Heart right ventricle (tissue), 16 donors: ENCODE measurements around the gene PHKG2. TPM values are rescaled to one million over a fixed set of nuclear protein-coding genes. Genes with fewer than 3 reads are reported as not detected.

Experiments used
- ATAC-seq, 8 donors: fragments of 200-7000 bp; cut with Tn5 transposase; one replicate each; pipeline ENCODE4 v1.9.1; 2020; ENCODE audit warnings: mild to moderate bottlenecking in 8 of 8, moderate library complexity in 8 of 8, moderate number of reproducible peaks in 1 of 8
- DNase-seq, 2 donors: peaks; one replicate each; pipeline ENCODE4 v3.0.0-alpha.2; 2020
- H3K27ac ChIP-seq, 10 donors: fragments of 200-600 bp; sonication (generic) in 2 of 10; one replicate each; pipeline versions ENCODE4 v1.5.0 to v1.8.0; 2020 to 2022; ENCODE audit warnings: mild to moderate bottlenecking in 3 of 10
- H3K27me3 ChIP-seq, 7 donors: fragments of 200-600 bp; one replicate each; pipeline ENCODE4 v1.8.0; 2021 to 2022; ENCODE audit warnings: mild to moderate bottlenecking in 2 of 7
- H3K36me3 ChIP-seq, 9 donors: fragments of 200-600 bp; sonication (generic) in 1 of 9; one replicate each; pipeline versions ENCODE4 v1.5.0 to v1.8.0; 2020 to 2022; ENCODE audit warnings: mild to moderate bottlenecking in 2 of 9
- H3K4me1 ChIP-seq, 9 donors: fragments of 200-600 bp; sonication (generic) in 1 of 9; one replicate each; pipeline versions ENCODE4 v1.5.0 to v1.8.0; 2020 to 2022; ENCODE audit warnings: mild to moderate bottlenecking in 4 of 9
- H3K4me3 ChIP-seq, 10 donors: fragments of 200-600 bp; sonication (generic) in 2 of 10; one replicate each; pipeline versions ENCODE4 v1.5.0 to v1.8.0; 2020 to 2022; ENCODE audit warnings: mild to moderate bottlenecking in 7 of 10, moderate library complexity in 2 of 10
- H3K9me3 ChIP-seq, 11 donors: fragments of 200-600 bp in 10 of 11; sonication (generic) in 2 of 11; one replicate each; pipeline versions ENCODE4 v1.5.0 to v1.8.0; 2013 to 2022; ENCODE audit warnings: mild to moderate bottlenecking in 2 of 11, control low read depth in 1 of 11, moderate library complexity in 1 of 11
- CTCF ChIP-seq, 9 donors: fragments of 200-600 bp; sonication (generic) in 2 of 9; IDR thresholded peaks; one replicate each; pipeline versions ENCODE4 v1.5.0 to v1.8.0; 2021 to 2022; ENCODE audit warnings: antibody characterized with exemption in 9 of 9, mild to moderate bottlenecking in 5 of 9, moderate library complexity in 1 of 9
- WGBS, 2 donors: extraction: QIAGEN DNeasy Blood & Tissue Kit; methylation state at CpG; one replicate each; pipeline ENCODE4 v1.1.7; 2013; ENCODE audit warnings: inconsistent platforms in 1 of 2; 5-methylcytosine and 5-hydroxymethylcytosine counted together
- intact Hi-C, 10 donors: fragments of 100-400 bp; cut with DNase I; formaldehyde crosslinking; loops; one replicate each; pipeline versions ENCODE4 v1.11.1 to v1.14.2; 2022
- polyA plus RNA-seq, 2 donors: library from polyadenylated mRNA; stranded (reverse); fragments of 200-250 nt; gene quantifications; one replicate each; pipeline ENCODE4 v1.2.3, GENCODE V29; 2013
- total RNA-seq, 10 donors: library from RNA; stranded (reverse); fragmentation: NEBNext Ultra II Directional in 3 of 10; extraction: Animal tissue kit (Norgen Biotek cat#: 25700) in 3 of 10; gene quantifications; one replicate each; pipeline versions ENCODE4 v1.2.1 to v1.2.4, GENCODE V29; 2021 to 2023
- donor health status: Arrhythmogenic right ventricular cardiomyopathy.
- donor health status: ischemic (EF 13 %, LVEDD 7.1; RV severe dilation, severe dysfunction).
- donor health status: healthy with polysubstance abuse.
- donor health status: DM: no; HTN: yes; CAD: no.
- donor health status: DM: no; HTN: no; CAD: no.
- donor health status: ischemic (EF 25% LVEDD 6.9; RV normal size, moderate dysfunction).
- donor health status: ischemic (EF 25% LVEDD 5.7; RV mildly dilated, moderate dysfunction).
- donor health status: healthy.
- donor health status: DM: yes; HTN: yes; CAD: no.
- donor health status: Ischemic cardiomyopathy.
- donor health status: ischemic (EF 35%, LVEDD 5.7; RV mildly dilated, moderate dysfunction).
- donor health status: nonischemic (EF 11% LVEDD 7.7; RV severe dilation, severe dysfunction).
- donor health status: DM: yes; HTN: yes; CAD: no.
- donor health status: PGD.
- donor health status: ischemic (EF 29% LVEDD 5.4; RV normal size, mild dysfunction).
- donor health status: nonischemic (EF 23%, LVEDD 6.1; RV moderate dilation, normal function).

The PHKG2 gene
- total and polyA plus RNA-seq, 12 donors: 12.1 to 40.7 (median 15.8) TPM

DNA sequence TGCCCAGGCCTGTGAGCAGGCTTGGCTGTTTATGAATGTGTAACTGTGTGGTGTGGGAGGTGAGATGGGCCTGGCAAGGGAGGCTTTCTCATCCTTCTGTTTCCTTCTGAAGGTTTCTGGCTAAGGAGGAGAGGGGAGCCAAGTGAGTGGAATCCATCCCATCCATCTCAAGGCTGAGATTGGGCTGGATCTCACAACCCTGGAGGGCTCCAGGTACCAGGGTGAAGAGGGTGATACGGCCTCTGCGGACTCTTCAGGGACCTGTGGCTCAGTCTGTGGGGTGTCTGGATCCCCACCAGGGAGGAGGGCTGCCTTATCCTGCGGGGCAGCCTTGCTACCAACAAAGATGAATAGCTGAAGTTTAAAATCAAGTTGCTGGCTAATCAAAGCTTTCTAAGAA, 31.8 kb downstream of the PHKG2 start:
- DNase-seq: no peak
- H3K36me3 ChIP-seq: peaks cover 0 to 43% (median 16%) of the 10 kb centered on the region in 9 donors
- H3K9me3 ChIP-seq: no peaks in the 10 kb centered on the region
- no peak overlapping the region for H3K27ac ChIP-seq
- ATAC-seq: no peak
- no peak for TF ChIP-seq CTCF (IDR thresholded peaks at IDR 0.05)
- 87 to 90% methylated on average over 3 of the region's 3 CpGs for WGBS, 2 donors
- intact Hi-C loops: no loop called here
- no peaks in the 10 kb centered on the region for H3K27me3 ChIP-seq
- H3K4me3 ChIP-seq: no peak overlapping the region
- peaks cover under 1 to 35% (median 20%) of the 10 kb centered on the region in 9 donors for H3K4me1 ChIP-seq

GRCh38 chr16:30780549-30780948, 32.3 kb downstream of the PHKG2 start:
- H3K27ac ChIP-seq: no peak overlapping the region
- intact Hi-C loops: no loop called here
- ATAC-seq (no peak), DNase-seq (no peak)
- no peaks in the 10 kb centered on the region for H3K27me3 ChIP-seq
- 79 to 91% methylated on average over 4 of the region's 4 CpGs for WGBS, 2 donors
- H3K36me3 ChIP-seq: peaks cover 0 to 43% (median 16%) of the 10 kb centered on the region in 9 donors
- no peak overlapping the region for H3K4me3 ChIP-seq
- H3K4me1 ChIP-seq: peaks cover 0 to 38% (median 24%) of the 10 kb centered on the region in 9 donors
- no peak for TF ChIP-seq CTCF (IDR thresholded peaks at IDR 0.05)
- H3K9me3 ChIP-seq: no peaks in the 10 kb centered on the region

DNA sequence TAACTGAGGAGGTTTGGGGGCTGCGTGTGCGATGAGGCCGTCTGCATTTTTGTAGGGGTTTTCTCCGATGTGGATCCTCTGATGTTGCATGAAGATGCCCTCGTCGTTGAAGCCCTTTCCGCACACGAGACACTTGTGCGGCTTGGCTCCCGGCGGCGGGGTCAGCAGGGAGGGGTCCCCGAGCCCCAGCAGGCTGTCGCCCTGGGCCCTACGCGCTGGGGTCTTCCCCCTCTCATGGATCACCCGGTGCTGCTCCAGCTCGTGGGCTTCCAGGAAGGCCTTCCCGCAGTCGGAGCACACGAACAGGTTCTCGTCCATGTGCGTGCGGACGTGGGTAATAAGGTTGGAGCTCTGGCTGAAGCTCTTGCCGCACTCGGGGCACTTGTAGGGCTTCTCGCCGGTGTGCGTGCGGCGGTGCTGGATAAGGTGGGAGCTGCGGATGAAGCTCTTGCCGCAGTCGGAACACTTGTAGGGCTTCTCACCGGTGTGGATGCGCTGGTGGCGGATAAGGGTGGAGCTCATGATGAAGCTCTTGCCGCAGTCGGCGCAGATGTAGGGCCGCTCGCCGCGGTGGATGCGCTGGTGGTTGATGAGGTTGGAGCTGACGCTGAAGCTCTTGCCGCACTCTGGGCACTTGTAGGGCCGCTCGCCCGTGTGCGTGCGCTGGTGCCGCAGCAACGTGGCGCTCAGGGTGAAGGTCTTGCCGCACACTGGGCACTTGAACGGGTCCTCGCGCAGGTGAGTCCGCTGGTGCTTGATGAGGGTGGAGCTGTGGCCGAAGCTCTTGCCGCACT, 34.5 kb downstream of the PHKG2 start:
- H3K36me3 ChIP-seq: peaks cover 0 to 43% (median 16%) of the 10 kb centered on the region in 9 donors
- no peak for TF ChIP-seq CTCF (IDR thresholded peaks at IDR 0.05)
- intact Hi-C loops: no loop called here
- no peak for DNase-seq
- no peaks in the 10 kb centered on the region for H3K9me3 ChIP-seq
- H3K4me1 ChIP-seq: peaks cover 5 to 32% (median 18%) of the 10 kb centered on the region in 9 donors
- no peak overlapping the region for H3K4me3 ChIP-seq
- no peak overlapping the region for H3K27ac ChIP-seq
- 95 to 96% methylated on average over 63 of the region's 63 CpGs for WGBS, 2 donors
- ATAC-seq: no peak
- H3K27me3 ChIP-seq: no peaks in the 10 kb centered on the region

- Histone ChIP-seq H3K27me3 (no peaks in the 10 kb centered on the region), H3K4me1 (peaks cover 10 to 29% (median 24%) of the 10 kb centered on the region in 9 donors), H3K36me3 (peaks cover 0 to 43% (median 16%) of the 10 kb centered on the region in 9 donors), H3K9me3 (no peaks in the 10 kb centered on the region), H3K4me3 (no peak overlapping the region), H3K27ac (no peak overlapping the region)
- ATAC-seq (no peak), DNase-seq (no peak)
- intact Hi-C loops: no loop called here
- no peak for TF ChIP-seq CTCF (IDR thresholded peaks at IDR 0.05)
- 94% methylated on average over 57 of the region's 57 CpGs for WGBS, 2 donors
Measured at GRCh38 chr16:30783280-30784109, 35.3 kb downstream of the PHKG2 start.
